Mesendoderm (in vitro differentiated cells): Measurements from ENCODE around the gene AKT2.

Source experiments
- DNase-seq: peaks from one replicate; pipeline ENCODE4 v3.0.0; 2013
- H2AK5ac ChIP-seq: 2 replicates; pipeline ENCODE4 v1.6.1; 2013; ENCODE audit warnings: low read length, inconsistent platforms
- H2BK120ac ChIP-seq: 2 replicates; pipeline ENCODE4 v1.6.1; 2013; ENCODE audit warnings: low read depth, mild to moderate bottlenecking, low read length, moderate library complexity, mixed read lengths
- H2BK15ac ChIP-seq: replicated peaks from 2 replicates; pipeline ENCODE4 v1.6.1; 2013; ENCODE audit warnings: low read depth, mild to moderate bottlenecking, moderate library complexity
- H2BK5ac ChIP-seq: 2 replicates; pipeline ENCODE4 v1.6.1; 2013; ENCODE audit warnings: low read length, inconsistent platforms
- H3K18ac ChIP-seq: 2 replicates; pipeline ENCODE4 v1.6.1; 2013; ENCODE audit warnings: mild to moderate bottlenecking, low read length, mixed read lengths
- H3K23ac ChIP-seq: one replicate; pipeline ENCODE4 v1.6.1; 2013; ENCODE audit warnings: low read length
- H3K27ac ChIP-seq: 2 replicates; pipeline ENCODE4 v1.5.1; 2013; ENCODE audit warnings: low read depth, mild to moderate bottlenecking, inconsistent platforms, low read length, moderate library complexity
- H3K27me3 ChIP-seq: 2 replicates; pipeline ENCODE4 v1.6.1; 2013; ENCODE audit warnings: low read length, control low read depth, mild to moderate bottlenecking, inconsistent platforms; ENCODE audit not compliant: insufficient read depth, poor library complexity
- H3K36me3 ChIP-seq: 2 replicates; pipeline ENCODE4 v1.6.1; 2013; ENCODE audit warnings: low read length, inconsistent platforms; ENCODE audit not compliant: control insufficient read depth, insufficient read depth
- H3K4ac ChIP-seq: one replicate; pipeline ENCODE4 v1.6.1; 2013; ENCODE audit warnings: low read depth, mild to moderate bottlenecking, low read length, moderate library complexity
- H3K4me1 ChIP-seq: 2 replicates; pipeline ENCODE4 v1.6.1; 2013; ENCODE audit warnings: low read depth, low read length, inconsistent platforms; ENCODE audit not compliant: control insufficient read depth
- H3K4me2 ChIP-seq: 2 replicates; pipeline ENCODE4 v1.6.1; 2013; ENCODE audit warnings: low read length
- H3K4me3 ChIP-seq: 2 replicates; pipeline ENCODE4 v1.5.1; 2013; ENCODE audit warnings: mild to moderate bottlenecking, low read length
- H3K56ac ChIP-seq: one replicate; pipeline ENCODE4 v1.6.1; 2013; ENCODE audit warnings: low read length
- H3K79me1 ChIP-seq: 2 replicates; pipeline ENCODE4 v1.6.1; 2013; ENCODE audit warnings: low read length, inconsistent platforms
- H3K79me2 ChIP-seq: 2 replicates; pipeline ENCODE4 v1.6.1; 2013; ENCODE audit warnings: mild to moderate bottlenecking, low read length; ENCODE audit not compliant: control insufficient read depth, insufficient read depth
- H3K9ac ChIP-seq: 2 replicates; pipeline ENCODE4 v1.6.1; 2013; ENCODE audit warnings: low read length, inconsistent platforms
- H4K5ac ChIP-seq: one replicate; pipeline ENCODE4 v1.6.1; 2013; ENCODE audit warnings: low read length
- H4K8ac ChIP-seq: one replicate; pipeline ENCODE4 v1.6.1; 2013; ENCODE audit warnings: low read depth, mild to moderate bottlenecking, control low read depth, low read length, moderate library complexity
- WGBS: extraction: QIAGEN DNeasy Blood & Tissue Kit; methylation state at CpG from one replicate; pipeline ENCODE4 v1.1.7; 2013; ENCODE audit warnings: low lambda C conversion rate, missing lambda C conversion rate; ENCODE audit not compliant: insufficient coverage; ENCODE audit errors: extremely low coverage; 5-methylcytosine and 5-hydroxymethylcytosine counted together

The AKT2 gene

GRCh38 chr19:40238775-40239174 lies 46.4 kb downstream of the AKT2 start:
- no peaks in the 10 kb centered on the region for H3K79me1 ChIP-seq
- WGBS = no CpG with 5 or more reads among the region's 9 CpGs

GRCh38 chr19:40237791-40238190 lies 47.4 kb downstream of the AKT2 start:
- DNase-seq = no peak
- peaks cover 3% of the 10 kb centered on the region for H3K36me3 ChIP-seq

More at GRCh38 chr19:40238775-40239174, 46.4 kb downstream of the AKT2 start:
- H2BK15ac ChIP-seq = no peak overlapping the region
- no peak overlapping the region for H4K8ac ChIP-seq
- H3K4me2 ChIP-seq = no peak overlapping the region
- H3K18ac ChIP-seq = no peak overlapping the region
- H4K5ac ChIP-seq = no peak overlapping the region
- no peak for DNase-seq
- H3K4ac ChIP-seq = no peak overlapping the region
- no peak overlapping the region for H3K9ac ChIP-seq
- H3K56ac ChIP-seq = no peak overlapping the region
- no peak overlapping the region for H2BK120ac ChIP-seq
- H3K79me2 ChIP-seq = no peaks in the 10 kb centered on the region
- H3K27me3 ChIP-seq = no peaks in the 10 kb centered on the region
- H3K23ac ChIP-seq = no peak overlapping the region
- H3K36me3 ChIP-seq = peaks cover 3% of the 10 kb centered on the region
- H3K4me3 ChIP-seq = no peak overlapping the region
- no peaks in the 10 kb centered on the region for H3K4me1 ChIP-seq
- no peak overlapping the region for H3K27ac ChIP-seq
- no peak overlapping the region for H2AK5ac ChIP-seq
- no peak overlapping the region for H2BK5ac ChIP-seq

GRCh38 chr19:40236366-40236765 lies 48.8 kb downstream of the AKT2 start:
- Histone ChIP-seq H3K56ac (no peak overlapping the region), H3K23ac (no peak overlapping the region), H3K4me2 (no peak overlapping the region), H4K5ac (no peak overlapping the region), H3K9ac (no peak overlapping the region), H3K27ac (no peak overlapping the region), H3K4ac (no peak overlapping the region), H2BK15ac (no peak overlapping the region), H3K18ac (no peak overlapping the region), H3K36me3 (peaks cover 2% of the 10 kb centered on the region), H2BK5ac (no peak overlapping the region), H4K8ac (no peak overlapping the region), H2AK5ac (no peak overlapping the region), H3K4me1 (peaks cover 10% of the 10 kb centered on the region), H3K79me2 (no peaks in the 10 kb centered on the region), H3K79me1 (no peaks in the 10 kb centered on the region), H2BK120ac (no peak overlapping the region), H3K4me3 (no peak overlapping the region), H3K27me3 (no peaks in the 10 kb centered on the region)
- no peak for DNase-seq
- WGBS = no CpG with 5 or more reads among the region's 6 CpGs

More at GRCh38 chr19:40237791-40238190, 47.4 kb downstream of the AKT2 start:
- Histone ChIP-seq H2AK5ac (no peak overlapping the region), H3K9ac (no peak overlapping the region), H3K79me2 (no peaks in the 10 kb centered on the region), H3K4ac (no peak overlapping the region), H3K18ac (no peak overlapping the region), H3K4me2 (no peak overlapping the region), H4K8ac (no peak overlapping the region), H2BK120ac (no peak overlapping the region), H2BK15ac (no peak overlapping the region), H2BK5ac (no peak overlapping the region), H3K23ac (no peak overlapping the region), H4K5ac (no peak overlapping the region), H3K4me1 (no peaks in the 10 kb centered on the region), H3K56ac (no peak overlapping the region), H3K4me3 (no peak overlapping the region), H3K79me1 (no peaks in the 10 kb centered on the region), H3K27ac (no peak overlapping the region), H3K27me3 (no peaks in the 10 kb centered on the region)
- no CpG with 5 or more reads among the region's 14 CpGs for WGBS

GRCh38 chr19:40236026-40236355 lies 49.2 kb downstream of the AKT2 start:
- Histone ChIP-seq H3K4me1 (peaks cover 12% of the 10 kb centered on the region), H3K9ac (no peak overlapping the region), H4K5ac (no peak overlapping the region), H3K79me1 (no peaks in the 10 kb centered on the region), H2BK5ac (no peak overlapping the region), H3K18ac (no peak overlapping the region), H2BK120ac (no peak overlapping the region), H2BK15ac (no peak overlapping the region), H3K4ac (no peak overlapping the region), H4K8ac (no peak overlapping the region), H3K23ac (no peak overlapping the region), H3K36me3 (peaks cover 2% of the 10 kb centered on the region), H3K4me2 (no peak overlapping the region), H2AK5ac (no peak overlapping the region), H3K4me3 (no peak overlapping the region), H3K27ac (no peak overlapping the region), H3K56ac (no peak overlapping the region), H3K79me2 (no peaks in the 10 kb centered on the region), H3K27me3 (no peaks in the 10 kb centered on the region)
- no CpG with 5 or more reads among the region's 9 CpGs for WGBS
- DNase-seq = no peak

GRCh38 chr19:40235238-40236025 lies 49.7 kb downstream of the AKT2 start:
- Histone ChIP-seq H3K9ac (no peak overlapping the region), H3K4me2 (no peak overlapping the region), H3K23ac (no peak overlapping the region), H3K27ac (no peak overlapping the region), H3K79me2 (no peaks in the 10 kb centered on the region), H2BK5ac (no peak overlapping the region), H2BK15ac (no peak overlapping the region), H3K4me3 (no peak overlapping the region), H3K4ac (no peak overlapping the region), H4K5ac (no peak overlapping the region), H3K18ac (no peak overlapping the region), H3K36me3 (peaks cover 2% of the 10 kb centered on the region), H3K4me1 (peaks cover 12% of the 10 kb centered on the region), H2AK5ac (no peak overlapping the region), H3K79me1 (no peaks in the 10 kb centered on the region), H2BK120ac (no peak overlapping the region), H4K8ac (no peak overlapping the region), H3K56ac (no peak overlapping the region), H3K27me3 (no peaks in the 10 kb centered on the region)
- WGBS = no CpG with 5 or more reads among the region's 30 CpGs
- peak; percentile 14 for DNase-seq
